Cerebellar cortex (tissue), 1 donor: ENCODE measurements around the gene PPT2.
"Not testable (repeated sequence)": the region's sequence is repeated elsewhere in the genome, so short reads cannot be mapped to it uniquely, and the experiment has no call there.

Source experiments
- DNase-seq: peaks from one replicate; pipeline ENCODE4 v3.0.0-alpha.2; 2015; ENCODE audit warnings: low spot score

The PPT2 gene

DNA sequence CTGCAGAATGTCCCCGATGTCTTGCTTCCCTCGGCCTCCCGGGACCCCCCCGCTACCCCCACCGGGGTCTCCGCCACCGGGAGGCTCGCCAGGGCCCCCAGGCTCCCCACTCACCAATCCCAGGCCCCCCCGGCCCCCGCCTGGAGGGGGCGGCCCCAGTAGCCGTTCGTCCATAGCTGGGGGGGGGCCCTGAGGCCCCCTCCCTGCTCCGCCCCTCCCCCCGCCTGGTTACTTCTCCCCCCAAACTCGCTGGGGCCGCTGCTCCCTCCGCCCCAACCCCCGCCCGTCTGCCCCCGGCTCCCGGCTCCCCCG is 35.8 kb downstream of the PPT2 start:
- no peak for DNase-seq

DNA sequence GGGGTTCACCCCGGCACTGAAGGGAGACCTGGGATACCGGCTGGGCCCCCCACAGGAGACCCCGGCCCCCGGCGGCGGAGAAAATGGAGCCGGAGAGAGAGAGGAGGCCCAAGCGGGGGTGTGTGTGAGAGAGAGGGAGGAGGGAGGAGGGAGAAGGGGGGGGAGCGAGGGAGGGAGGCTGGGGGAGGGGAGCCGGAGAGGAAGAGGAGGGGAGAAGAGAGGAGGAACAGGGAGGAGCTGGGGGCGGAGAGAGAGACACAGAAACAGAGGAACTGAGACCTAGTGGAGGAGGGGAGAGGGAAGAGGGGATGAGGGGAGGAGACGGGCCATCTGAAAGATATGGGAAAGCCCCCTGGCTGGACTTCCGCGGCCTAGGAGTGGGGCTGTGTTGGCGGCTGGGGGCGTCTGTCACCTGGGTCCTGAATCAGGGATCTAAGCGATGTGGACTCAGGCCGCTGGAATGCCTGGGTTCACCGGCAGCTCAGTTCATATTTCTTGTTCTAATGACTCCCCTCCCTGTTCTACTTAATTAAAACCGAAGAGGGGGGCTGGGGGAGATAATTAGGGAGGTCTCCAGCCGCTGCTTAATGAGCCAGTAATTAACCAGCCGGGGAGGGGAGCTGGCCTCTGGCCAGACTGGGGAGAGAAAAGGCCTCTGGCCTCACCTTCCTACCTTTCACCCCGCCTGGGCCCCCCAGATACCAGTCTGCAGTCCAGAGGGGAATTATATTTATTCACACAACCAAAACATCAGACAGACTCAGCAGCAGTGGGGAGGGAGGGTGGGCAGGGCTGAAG is 36.3 kb downstream of the PPT2 start, which contains the start of gene PBX2:
PBX2 (minus strand) TSS at position 149 of the 798 bp plus-strand sequence. CDS start 287 bp downstream, outside the sequence.
- DNase-seq, result peak; percentile 96

DNA sequence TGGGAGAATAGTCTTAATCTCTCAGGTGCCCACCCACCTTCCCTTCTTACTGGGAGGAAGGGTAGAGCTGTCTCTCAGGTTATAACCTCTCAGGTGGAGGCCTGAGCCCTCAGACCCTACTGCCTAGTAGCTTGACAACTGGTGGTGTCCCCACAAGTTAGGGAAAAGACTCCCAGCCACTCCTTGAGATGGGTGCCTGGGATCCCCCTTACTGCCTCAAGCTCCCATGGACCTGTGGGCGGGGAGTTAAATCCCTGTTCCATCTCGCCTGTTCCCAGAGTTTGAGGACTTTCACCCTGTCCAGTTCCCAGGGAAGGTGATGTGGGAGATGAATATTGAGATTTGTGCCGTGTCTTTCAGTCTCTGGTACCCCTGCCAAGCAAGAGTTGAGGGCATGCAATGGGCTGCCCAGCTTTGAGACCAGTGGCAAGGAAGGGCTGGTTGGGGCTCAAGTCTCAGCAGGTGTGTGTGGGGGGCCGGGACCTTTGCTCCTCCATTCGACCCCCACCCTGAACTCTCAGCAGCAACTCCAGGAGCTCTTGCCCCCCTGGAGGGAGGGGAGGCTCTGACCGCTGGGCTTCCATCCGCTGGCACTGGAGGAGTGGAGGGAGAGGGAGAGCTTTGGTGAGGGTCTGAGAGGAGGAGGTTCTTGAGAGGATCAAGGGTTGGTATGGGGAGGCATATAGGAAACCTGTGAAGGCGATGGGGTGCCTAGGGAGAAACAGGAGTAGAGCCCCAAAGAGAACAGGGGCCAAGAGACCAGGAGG is 37.2 kb downstream of the PPT2 start:
- no peak for DNase-seq

DNA sequence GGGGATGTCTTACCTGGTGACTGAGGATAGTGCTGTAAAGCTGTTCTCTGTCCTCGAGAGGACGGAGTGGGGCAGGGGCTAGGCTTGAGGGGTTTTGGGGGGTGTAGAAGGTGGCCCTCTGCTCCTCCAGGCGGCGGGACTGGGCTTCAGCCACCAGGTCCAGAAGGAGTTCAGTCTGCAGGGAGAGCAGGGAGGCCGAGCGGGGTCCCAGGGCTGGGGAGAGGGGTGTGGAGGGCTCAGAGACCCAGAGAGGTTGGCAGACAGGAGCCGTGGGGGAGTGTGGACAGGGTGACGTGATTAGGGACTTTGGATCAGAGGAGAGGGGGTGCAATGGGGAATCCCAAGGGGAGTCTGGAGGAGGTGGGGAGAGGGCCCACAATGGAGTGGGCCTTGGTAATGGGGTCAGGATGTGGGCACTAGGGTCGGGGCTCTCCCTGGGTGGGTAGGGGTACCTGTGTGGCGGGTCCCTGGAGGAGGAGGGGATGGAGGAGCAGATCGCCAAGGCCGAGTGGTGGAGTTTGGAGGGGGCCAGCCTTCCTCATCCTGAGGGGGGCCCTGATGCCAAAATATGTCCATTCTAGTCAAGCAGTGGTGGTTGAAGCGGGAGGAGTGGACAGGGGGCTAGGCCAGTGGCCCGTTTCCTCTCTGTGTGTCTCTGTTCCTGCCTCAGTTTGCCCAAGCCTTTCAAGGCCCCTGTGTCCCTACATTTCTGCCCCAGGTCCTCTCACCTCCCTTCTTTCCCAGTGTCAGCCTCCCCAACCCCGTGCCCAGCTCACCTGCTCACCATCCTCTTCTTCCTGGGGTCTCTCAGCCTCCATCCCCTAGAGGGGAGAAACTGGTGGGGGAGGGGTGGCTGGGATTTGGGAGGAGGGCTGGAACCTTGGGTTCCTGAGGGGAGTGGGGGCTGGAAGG is 38.0 kb downstream of the PPT2 start:
- DNase-seq, result no peak

DNA sequence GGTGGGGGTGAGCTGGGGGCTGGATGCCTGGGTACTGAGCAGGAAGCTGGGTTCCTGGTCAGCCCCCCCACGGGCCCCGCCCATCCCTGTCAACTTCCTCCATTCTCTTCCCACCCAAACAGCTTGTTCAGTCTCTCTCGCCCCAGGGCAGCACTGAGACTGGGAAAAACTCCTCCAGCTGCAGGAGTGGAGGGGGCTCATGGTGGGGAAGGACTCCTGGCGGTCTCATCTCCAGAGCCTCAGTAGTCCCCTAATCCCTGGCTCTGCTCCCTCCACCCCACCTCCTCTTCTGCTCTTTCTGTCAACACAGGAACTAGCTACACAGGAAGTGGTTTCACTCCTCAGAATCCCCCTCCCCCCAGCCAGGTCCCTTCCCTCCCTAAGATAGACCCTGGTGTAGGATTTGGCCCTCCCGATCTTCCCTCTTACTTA is 38.7 kb downstream of the PPT2 start, which contains the start of gene GPSM3:
GPSM3 (minus strand) TSS at position 36 of the 432 bp plus-strand sequence. CDS start 130 bp downstream, outside the sequence.
- no peak for DNase-seq

DNA sequence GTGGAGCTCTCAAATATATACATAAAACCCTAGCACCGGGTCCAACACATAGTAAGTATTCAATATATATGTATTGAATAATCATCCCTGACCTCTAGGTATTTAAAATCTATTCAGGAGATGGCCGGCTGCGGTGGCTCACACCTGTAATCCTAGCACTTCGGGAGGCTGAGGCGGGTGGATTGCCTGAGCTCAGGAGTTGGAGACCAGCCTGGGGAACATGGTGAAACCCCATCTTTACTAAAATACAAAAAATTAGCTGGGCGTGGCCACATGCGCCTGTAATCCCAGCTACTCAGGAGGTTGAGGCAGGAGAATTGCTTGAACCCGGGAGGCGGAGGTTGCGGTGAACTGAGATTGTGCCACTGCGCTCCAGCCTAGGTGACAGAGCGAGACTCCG is 39.2 kb downstream of the PPT2 start:
- DNase-seq, result not testable (repeated sequence)

DNA sequence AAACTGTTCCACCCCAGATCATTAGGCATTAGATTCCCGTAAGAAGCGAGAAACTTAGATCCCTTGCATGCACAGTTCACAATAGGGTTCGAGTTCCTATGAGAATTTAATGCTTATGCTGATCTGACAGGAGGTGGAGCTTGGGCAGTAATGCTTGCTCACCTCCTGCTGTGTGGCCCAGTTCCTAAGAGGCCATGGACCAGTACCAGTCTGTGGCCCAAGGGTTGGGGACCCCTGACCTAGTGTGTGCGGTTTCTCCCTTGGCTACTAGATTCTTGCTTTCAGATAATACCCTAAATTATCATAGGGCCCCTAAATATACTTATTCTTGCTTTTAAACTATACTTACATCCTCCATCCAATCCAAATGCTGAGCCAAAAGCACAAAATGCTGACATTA is 40.4 kb downstream of the PPT2 start:
- no peak for DNase-seq

DNA sequence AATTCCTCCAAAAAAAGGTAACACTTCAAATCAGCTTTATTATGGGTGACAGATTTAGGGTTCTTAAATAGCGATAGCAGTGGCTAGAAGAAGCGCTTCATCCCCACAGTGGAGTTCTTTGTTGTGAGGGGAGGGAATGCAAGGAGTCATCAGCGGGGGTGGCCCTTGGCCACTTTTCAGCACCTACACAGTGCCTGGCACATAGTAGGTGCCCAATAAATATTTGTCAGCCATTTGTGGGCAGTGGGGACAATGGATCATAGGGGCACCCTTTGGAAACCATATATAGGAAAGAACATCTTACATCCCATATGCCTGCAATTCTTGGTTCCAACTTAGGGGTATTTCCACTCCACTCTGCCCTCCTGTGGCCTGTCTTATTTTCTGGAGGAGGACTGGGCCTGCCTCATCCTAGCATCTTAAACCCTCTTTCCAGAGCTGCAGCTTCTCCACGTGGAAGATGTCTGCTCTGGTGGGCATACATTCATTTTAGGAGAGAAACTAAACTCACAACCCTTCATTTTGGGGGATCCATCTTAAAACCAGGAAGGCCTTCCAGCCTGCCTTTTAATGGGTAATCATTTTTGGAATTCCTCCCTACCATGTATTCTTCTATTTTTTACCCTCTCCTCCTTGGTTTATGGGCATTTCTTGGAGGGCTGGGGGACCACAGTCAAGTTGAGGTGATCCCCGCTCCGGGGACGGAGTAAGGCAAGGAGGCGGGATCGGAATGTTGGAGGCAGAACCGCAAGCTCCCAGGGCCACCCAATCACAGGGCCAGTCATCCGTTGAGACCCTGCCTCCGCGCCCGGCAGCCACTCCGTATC is 41.1 kb downstream of the PPT2 start:
- DNase-seq, result peak; percentile 81

DNA sequence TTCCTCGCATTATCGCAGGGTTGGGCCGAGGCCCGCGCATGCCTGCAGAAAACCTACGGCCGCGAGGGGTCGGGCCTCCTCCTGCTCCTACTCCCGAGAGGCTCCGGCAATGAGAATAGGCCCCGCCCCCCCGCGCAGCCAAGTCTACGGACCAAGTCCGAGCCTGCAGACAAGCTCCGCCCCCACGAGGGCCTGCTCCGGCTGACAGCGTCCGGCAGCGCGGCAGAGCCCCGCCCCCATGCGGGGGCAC is 41.6 kb downstream of the PPT2 start:
- peak; percentile 100 for DNase-seq

DNA sequence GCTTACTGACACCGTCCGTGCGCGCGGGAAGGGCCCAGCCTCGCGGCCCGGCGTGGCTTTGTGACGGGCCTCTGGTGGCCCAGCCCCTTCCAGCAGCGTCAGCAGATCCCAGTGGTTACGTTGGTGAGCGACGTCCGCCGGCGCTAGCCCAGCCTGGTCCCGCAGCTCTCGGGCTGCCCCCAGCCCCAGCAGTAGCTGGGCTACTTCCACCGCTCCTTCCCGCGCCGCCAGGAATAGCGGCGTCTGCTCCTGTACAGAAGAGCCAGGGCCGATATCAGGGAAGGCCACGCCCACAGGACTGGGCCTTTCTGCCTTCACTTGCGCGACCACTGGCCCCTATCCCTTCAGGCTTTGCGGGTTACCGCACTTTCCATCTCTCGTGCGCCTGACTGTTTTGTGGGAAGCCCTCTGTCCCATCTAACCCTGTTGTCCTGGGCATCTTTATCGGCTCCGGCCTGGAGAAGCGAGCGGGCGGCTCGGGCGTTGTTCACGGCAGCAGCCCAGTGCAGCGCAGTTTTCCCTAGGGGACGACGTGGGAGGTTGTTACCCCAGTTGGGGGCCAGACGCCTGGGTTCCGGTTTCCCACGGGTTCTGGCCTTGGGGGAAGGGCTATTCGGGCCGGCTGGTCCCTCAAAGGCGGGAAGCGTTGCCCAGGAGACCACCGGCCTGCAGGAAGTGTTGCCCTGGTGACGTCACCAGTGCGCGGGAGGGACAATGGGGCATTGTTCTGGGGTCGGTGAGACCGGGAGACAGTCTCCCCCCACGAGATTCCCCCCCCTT is 42.2 kb downstream of the PPT2 start:
- peak; percentile 73 for DNase-seq

DNA sequence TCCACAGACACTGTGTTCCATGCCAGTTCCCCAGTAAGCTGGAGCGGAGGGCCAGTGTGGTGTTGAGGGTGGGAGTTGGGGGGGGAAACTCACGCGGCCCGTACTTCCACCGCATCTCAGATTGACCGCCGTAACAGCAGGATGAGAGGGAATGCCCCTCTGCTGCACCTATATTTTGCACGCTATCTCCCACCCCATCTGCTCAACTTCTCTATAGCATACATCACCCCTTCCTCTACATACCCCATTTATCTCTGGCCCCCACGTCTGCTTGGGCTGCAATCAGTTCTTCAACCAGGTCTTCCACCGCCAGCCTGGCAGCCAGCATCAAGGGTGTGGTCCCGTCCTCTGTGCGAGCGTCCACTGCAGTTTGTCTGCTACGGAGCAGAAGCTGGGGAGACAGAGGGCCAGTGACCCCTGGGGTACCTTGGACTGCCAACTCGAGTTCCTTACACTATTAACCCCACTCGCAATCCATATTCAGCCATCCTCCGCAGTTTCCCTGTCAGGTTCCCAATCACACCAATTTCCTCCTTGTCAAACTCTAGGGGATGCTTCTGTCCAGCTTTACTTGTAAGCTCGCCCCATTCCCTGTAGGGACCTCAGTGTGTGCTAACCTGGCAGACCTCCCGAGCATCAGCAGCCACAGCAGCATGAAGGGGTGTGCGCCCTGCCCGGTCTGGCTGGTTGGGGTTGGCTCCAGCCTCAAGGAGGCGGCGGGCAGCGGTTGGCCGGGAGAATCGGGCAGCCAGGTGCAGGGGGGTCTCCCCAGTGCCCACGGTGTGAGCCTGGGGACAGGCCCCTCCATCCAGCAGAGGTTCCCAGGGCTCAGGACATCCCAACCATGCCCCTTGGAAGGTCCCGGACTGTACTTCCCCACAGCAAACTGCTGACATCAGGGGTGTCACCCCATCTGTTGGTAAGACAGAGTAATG is 43.0 kb downstream of the PPT2 start:
- no peak for DNase-seq

DNA sequence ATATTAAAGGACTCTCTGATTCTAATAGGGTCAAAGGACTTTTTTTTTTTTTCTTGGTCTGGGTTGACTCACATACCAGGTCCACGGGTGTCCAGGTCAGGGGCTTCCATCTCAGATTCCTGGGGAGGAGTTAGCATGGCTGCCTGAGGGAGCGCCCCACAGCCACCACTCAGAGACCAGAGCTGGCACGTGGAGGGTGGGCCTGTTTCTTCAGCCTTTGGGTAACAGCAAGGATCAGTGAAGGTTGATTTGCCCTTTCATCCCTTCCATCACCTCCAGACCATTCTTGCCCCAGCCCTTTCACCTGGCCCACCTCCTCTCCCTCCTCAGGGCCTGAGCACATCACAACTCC is 44.4 kb downstream of the PPT2 start:
- DNase-seq, result no peak

DNA sequence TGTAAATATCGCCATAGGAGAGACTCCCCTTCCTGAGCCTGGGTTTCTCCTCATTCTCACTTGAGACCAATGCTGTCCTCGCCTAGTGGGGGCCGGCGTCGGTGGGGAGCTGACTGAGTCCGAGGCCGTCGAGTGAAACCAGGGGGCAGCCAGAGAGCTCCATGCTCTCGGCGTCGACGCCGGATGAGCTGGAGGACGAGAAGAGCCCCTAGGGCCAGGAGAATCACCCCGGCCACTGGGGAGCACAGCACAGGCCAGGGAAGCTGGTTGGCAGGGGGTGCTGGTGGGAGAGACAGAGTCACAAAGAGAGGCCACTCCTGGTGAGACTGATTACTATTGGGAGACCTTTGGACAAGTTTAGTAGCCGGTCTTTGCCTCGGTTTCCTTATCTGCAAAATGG is 44.9 kb downstream of the PPT2 start:
- DNase-seq, result no peak

DNA sequence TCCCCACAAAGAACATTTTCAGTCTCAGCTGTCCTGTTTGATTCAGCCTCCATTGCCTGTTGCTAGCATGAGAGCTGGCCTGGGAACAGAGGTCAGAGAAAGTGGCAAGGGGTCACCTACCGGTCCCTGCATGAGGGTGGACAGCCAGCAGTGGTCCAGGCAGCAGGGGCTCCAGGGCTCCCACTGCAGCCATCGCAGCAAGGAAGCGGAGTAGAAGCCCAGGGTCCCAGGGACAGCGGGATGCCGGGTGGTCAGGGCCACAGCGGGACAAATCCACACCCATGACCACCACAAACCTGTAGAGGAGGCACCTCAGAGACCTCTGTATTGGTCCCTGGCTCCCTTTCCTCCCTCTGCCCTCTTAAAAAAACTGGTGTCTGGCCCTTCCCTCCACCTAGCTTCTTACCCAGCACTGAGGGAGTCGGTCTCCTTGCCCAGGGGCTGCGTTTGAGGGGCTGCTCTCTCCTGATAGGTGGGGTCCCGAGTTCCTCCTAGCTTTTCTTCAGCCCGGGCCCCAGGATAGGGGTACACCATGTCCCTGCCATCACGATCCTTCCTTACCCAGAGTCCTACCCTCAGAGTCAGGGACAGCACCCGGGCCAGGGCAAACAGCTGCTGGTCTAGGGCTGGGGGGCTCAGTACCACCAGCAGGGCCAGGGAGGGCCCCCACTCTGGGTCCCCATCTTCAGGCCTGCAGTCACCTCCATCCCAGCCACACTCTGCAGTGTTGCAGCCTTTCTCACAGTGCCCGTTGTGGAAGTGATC is 47.0 kb downstream of the PPT2 start:
- no peak for DNase-seq

DNA sequence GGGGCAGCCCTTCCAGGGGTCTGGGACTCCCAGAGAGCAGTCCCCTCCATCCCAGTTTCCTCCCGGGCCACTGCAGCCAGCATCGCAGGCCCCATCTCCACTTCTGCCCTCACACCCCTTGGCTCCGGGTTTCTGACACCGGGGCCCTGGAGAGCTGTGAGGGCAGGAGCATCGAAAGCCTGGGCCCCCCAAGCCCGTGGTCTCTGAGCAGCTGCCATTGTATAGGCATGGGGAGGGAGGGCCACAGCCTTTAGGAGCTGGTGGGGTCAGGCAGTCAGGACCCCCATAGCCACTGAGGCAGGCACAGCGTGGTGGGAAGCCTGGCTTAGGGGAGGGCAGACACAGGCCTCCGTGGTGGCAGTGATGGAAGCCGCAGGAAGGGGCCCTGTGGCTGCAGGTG is 48.2 kb downstream of the PPT2 start:
- no peak for DNase-seq

DNA sequence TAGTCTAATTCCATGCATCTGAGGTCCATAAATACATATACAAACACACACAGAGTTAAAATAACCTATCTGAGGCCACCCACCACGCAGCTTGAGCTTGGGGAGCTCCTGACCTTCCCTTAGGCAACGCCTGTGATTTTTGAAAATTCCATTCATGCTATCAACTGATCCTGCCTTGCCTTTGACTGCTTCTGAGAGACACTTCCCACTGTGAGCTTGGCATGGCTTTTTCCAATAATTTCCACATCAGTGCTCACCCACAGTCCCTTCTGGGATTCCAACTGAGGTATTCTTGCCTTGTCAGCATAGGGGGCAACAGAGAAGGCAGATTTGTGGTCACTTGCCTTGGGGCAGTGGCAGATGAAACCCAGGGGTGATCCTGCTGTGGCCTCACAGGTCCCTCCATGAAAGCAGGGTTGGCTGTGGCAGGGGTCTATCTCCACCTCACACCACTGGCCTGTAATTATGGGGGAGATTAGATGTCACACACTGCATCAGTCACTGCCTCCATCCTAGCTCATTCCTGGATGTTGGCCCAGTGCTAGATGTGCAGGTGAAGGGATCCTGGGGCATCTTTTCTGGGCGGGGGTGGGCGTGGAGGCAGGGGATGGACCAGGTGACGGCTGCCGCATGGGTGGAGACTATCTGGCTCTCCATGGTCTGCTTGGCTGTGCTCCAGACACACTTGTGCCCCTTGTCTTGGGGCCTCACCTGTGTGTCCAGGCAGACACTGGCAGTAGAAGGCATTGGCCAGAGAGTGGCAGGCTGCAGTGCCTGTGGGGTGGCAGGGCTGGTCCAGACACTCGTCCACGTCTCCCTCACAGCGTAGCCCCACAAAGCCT is 49.7 kb downstream of the PPT2 start:
- no peak for DNase-seq

DNA sequence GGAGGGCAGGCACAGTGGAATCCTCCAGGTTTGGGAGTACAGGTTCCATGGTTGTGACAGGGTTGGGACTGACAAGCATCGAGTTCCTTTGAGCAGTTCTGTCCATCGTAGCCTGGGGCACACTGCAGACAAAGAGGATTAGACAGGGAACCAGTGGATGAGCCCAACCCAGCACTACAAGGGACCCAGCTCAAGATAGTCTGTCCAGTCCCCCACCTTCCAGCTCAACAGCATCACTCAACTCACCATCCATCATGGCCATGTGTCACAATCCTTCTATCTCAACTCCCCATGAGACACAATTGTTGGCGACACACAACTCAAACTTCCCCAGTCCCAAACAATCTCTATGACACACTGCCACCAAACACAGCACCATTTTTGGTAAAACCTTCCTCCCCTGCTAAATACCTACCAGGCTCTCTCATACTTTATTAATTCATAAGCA is 50.4 kb downstream of the PPT2 start:
- no peak for DNase-seq

DNA sequence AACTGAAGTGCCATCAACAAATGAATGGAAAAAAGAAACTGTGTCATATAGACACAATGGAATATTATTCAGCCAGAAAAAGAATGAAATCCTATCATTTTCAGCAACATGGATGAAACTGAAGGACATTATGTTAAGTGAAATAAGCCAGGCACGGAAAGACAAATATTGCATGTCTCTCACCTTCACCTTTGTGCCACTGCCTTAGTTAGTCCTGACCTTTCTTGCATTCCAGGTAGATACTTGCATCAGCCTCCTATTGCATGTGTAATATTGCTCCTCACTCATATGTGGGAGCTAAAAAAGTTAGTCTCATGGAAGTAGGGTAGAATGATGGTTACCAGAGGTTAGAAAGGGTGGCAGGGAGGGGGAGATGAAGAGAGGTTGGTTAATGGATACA is 55.1 kb downstream of the PPT2 start:
- DNase-seq, result no peak
